ENCODE results near the gene HEPHL1. TPM values are rescaled to one million over a fixed set of nuclear protein-coding genes. Genes with fewer than 3 reads are reported as not detected.

The HEPHL1 gene
- total RNA-seq, 1 donor from 2014 or later, result not detected

DNA sequence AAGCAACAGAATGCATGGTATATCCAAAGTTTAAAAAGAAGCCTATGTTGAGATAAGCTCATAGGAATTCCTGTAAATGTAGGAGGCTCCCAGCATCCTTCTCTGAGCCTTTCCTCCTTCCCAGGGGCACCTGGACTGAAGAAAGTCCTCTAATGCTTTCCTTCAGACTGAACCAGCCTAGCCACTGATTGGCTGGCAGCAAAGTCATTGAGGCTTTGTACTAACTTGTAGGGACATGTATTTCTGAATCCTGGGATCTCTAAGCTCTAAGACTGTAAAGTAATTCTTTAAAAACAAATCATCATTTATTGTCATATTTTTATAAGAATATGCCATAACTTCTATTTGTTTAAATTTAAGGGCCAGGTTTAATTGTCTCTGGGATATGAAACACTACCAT lies 83.6 kb downstream of the HEPHL1 start:
- no peak for DNase-seq (ENCODE audit: low spot score, unreplicated experiment)
- H3K4me3 Mint-ChIP-seq (ENCODE audit: low read depth), result no peak overlapping the region
- H3K27me3 Mint-ChIP-seq, result no peaks in the 10 kb centered on the region
- H3K27ac Mint-ChIP-seq, result no peak overlapping the region
- TF ChIP-seq CTCF (IDR thresholded peaks at IDR 0.05; ENCODE audit: unreplicated experiment), result no peak
- peaks cover 8% of the 10 kb centered on the region for H3K9me3 Mint-ChIP-seq (ENCODE audit: low read depth)
- no peaks in the 10 kb centered on the region for H3K36me3 Mint-ChIP-seq (ENCODE audit: insufficient read depth)
- H3K4me1 Mint-ChIP-seq (ENCODE audit: low read depth), result no peaks in the 10 kb centered on the region

DNA sequence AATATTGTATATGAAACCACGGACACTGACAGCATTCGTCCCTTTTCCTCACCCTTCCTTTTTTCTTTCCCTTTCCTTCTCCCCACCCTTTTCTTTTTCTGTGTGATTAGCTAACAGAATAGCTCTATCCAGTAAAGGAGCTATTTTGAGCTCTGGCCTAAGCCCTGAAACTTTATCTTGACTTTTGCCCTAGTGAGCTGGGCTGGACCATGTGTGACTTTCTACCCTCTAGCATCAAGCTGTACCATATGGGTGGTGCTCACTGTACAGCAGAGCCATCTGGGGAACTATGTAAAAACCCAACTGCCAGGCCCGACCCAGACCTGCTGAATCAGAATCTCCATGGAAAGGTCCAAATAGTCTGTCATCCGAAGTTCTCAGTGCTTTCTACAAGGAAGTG lies 85.6 kb downstream of the HEPHL1 start:
- no peak for DNase-seq (ENCODE audit: low spot score, unreplicated experiment)
- no peak for TF ChIP-seq CTCF (IDR thresholded peaks at IDR 0.05; ENCODE audit: unreplicated experiment)
- no peak overlapping the region for H3K4me3 Mint-ChIP-seq (ENCODE audit: low read depth)
- no peak overlapping the region for H3K27ac Mint-ChIP-seq
- H3K9me3 Mint-ChIP-seq (ENCODE audit: low read depth), result peaks cover 8% of the 10 kb centered on the region
- H3K4me1 Mint-ChIP-seq (ENCODE audit: low read depth), result no peaks in the 10 kb centered on the region
- H3K27me3 Mint-ChIP-seq, result no peaks in the 10 kb centered on the region
- H3K36me3 Mint-ChIP-seq (ENCODE audit: insufficient read depth), result peaks cover 3% of the 10 kb centered on the region

- H3K4me1 Mint-ChIP-seq (ENCODE audit: low read depth), result no peaks in the 10 kb centered on the region
- no peaks in the 10 kb centered on the region for H3K27me3 Mint-ChIP-seq
- TF ChIP-seq CTCF (IDR thresholded peaks at IDR 0.05; ENCODE audit: unreplicated experiment), result no peak
- H3K9me3 Mint-ChIP-seq (ENCODE audit: low read depth), result peaks cover 8% of the 10 kb centered on the region
- H3K36me3 Mint-ChIP-seq (ENCODE audit: insufficient read depth), result peaks cover 3% of the 10 kb centered on the region
- no peak overlapping the region for H3K4me3 Mint-ChIP-seq (ENCODE audit: low read depth)
- H3K27ac Mint-ChIP-seq, result no peak overlapping the region
- no peak for DNase-seq (ENCODE audit: low spot score, unreplicated experiment)
Observed at GRCh38 chr11:94107363-94107762, 86.2 kb downstream of the HEPHL1 start.

GRCh38 chr11:94111241-94111640 lies 90.1 kb downstream of the HEPHL1 start:
- Mint-ChIP-seq H3K4me3 (ENCODE audit: low read depth) (no peak overlapping the region), H3K9me3 (ENCODE audit: low read depth) (peaks cover 8% of the 10 kb centered on the region), H3K4me1 (ENCODE audit: low read depth) (no peaks in the 10 kb centered on the region), H3K36me3 (ENCODE audit: insufficient read depth) (peaks cover 3% of the 10 kb centered on the region), H3K27ac (no peak overlapping the region), H3K27me3 (no peaks in the 10 kb centered on the region)
- no peak for DNase-seq (ENCODE audit: low spot score, unreplicated experiment)
- no peak for TF ChIP-seq CTCF (IDR thresholded peaks at IDR 0.05; ENCODE audit: unreplicated experiment)

DNA sequence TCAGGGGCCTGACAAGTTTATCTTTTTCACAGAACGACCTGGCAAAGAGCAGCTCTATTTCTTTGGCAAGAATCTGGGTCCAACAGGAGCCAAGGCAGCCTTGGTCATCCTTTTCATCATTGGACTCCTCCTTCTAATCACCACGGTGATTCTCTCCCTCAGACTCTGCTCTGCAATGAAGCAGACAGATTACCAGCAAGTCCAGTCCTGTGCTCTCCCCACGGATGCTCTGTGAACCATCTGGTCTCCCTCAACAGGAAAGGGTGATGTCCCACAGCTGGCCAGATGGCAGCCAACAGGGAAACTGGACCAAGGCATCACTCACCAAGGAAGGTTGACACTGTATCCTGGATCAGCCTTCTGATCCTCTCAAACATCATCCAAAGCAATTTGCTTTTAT lies 90.5 kb downstream of the HEPHL1 start:
- no peak overlapping the region for H3K27ac Mint-ChIP-seq
- TF ChIP-seq CTCF (IDR thresholded peaks at IDR 0.05; ENCODE audit: unreplicated experiment), result no peak
- H3K27me3 Mint-ChIP-seq, result no peaks in the 10 kb centered on the region
- H3K4me1 Mint-ChIP-seq (ENCODE audit: low read depth), result no peaks in the 10 kb centered on the region
- peaks cover 8% of the 10 kb centered on the region for H3K9me3 Mint-ChIP-seq (ENCODE audit: low read depth)
- no peak overlapping the region for H3K4me3 Mint-ChIP-seq (ENCODE audit: low read depth)
- no peak for DNase-seq (ENCODE audit: low spot score, unreplicated experiment)
- peaks cover 3% of the 10 kb centered on the region for H3K36me3 Mint-ChIP-seq (ENCODE audit: insufficient read depth)
